PFSK-1 (cell line): ENCODE data around the gene EEFSEC.

ENCODE experiments used
- FOXP2 ChIP-seq: optimal IDR thresholded peaks from 2 replicates; pipeline ENCODE3; 2011; ENCODE audit warnings: borderline replicate concordance, control low read depth, inconsistent platforms; ENCODE audit not compliant: insufficient read depth; ENCODE audit errors: extremely low read length, extremely low read depth
- POLR2AphosphoS5 ChIP-seq: IDR thresholded peaks from 2 replicates; pipeline ENCODE4 v1.6.1; 2012; ENCODE audit warnings: low read depth, mild to moderate bottlenecking, control low read depth, low read length, moderate library complexity
- REST ChIP-seq, 2 experiments: IDR thresholded peaks; 2 replicates each; pipeline versions ENCODE4 v1.6.1 to v1.8.0; 2011 to 2012; ENCODE audit warnings: low read depth in 2 of 2, low read length in 2 of 2, control low read depth in 1 of 2, inconsistent platforms in 1 of 2, mild to moderate bottlenecking in 1 of 2, moderate library complexity in 1 of 2; ENCODE audit not compliant: insufficient read depth in 1 of 2
- SIN3A ChIP-seq: IDR thresholded peaks from 2 replicates; pipeline ENCODE4 v1.6.1; 2012; ENCODE audit warnings: mild to moderate bottlenecking, low read length, moderate library complexity, borderline replicate concordance; ENCODE audit not compliant: insufficient read depth
- TAF1 ChIP-seq: IDR thresholded peaks from 2 replicates; pipeline ENCODE4 v1.6.1; 2012; ENCODE audit warnings: low read length, control low read depth, borderline replicate concordance; ENCODE audit not compliant: insufficient read depth

EEFSEC gene

GRCh38 chr3:128424508-128425069, 271.3 kb downstream of the EEFSEC start:
- no peak for TF ChIP-seq REST (IDR thresholded peaks at IDR 0.05; ENCODE audit: insufficient read depth in 1 of 2, low read depth in 2 of 2, low read length in 2 of 2)
- no peak for TF ChIP-seq POLR2AphosphoS5
- no peak for TF ChIP-seq SIN3A

- TF ChIP-seq REST (IDR thresholded peaks at IDR 0.05; ENCODE audit: insufficient read depth in 1 of 2, low read depth in 2 of 2, low read length in 2 of 2) (no peak), TAF1 (no peak), FOXP2 (no peak), POLR2AphosphoS5 (no peak), SIN3A (no peak)
Measured at GRCh38 chr3:128425142-128425845, 272.0 kb downstream of the EEFSEC start.

DNA sequence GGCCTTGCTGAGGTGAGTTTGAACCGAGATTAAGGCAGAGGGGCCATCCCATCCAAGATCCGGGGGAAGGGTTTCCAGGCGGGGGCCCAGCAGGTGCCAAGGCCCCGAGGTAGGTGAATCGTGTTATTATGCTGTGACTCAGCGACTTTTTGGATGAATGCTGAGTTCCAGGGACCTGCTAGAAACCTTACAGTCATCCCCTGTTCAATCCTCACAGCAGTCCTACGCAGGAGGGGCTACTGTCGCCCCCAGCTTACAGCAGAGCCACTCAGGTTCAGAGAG, 272.5 kb downstream of the EEFSEC start:
- TF ChIP-seq REST (IDR thresholded peaks at IDR 0.05; ENCODE audit: insufficient read depth in 1 of 2, low read depth in 2 of 2, low read length in 2 of 2): no peak
- no peak for TF ChIP-seq POLR2AphosphoS5
- TF ChIP-seq FOXP2: no peak
- TF ChIP-seq TAF1: no peak
- TF ChIP-seq SIN3A: no peak

DNA sequence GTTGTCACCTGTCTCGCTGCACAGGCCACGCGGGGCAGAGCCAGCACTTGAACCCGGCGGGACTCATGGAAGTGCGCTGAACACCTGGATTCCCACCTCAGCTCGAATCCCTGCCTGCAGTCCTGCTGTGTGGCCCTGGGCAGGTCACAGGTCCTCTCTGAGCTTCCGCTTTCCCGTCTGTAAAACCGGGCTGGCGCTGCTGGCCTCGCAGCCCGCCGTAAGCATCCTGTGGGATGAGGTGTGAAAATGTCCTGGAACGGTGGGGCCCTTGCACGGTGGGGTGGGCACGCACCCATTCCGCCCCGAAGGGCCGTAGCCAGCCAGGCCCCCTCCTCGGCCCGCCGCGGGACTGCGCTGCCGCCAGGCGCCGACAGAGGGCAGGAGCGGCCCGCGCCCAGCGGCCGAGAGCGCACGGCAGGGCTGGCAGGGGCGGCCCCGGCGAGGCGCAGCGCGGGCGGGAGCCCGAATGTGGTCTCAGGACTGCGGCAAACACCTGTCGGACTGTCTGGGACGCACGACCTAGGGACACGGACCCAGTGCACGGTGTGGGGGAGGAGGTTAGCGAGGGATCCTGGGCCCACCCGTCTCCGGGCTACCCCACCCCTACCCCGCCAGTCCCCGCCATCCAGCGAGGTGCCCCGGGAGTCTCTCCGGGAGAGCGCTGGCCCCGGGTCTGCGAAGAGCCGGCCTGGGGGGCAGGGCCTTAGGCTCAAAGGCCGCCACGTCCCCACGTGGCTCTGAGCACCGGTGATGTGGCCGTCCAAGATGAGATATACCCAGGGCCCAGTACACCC, 273.0 kb downstream of the EEFSEC start:
- TF ChIP-seq REST (IDR thresholded peaks at IDR 0.05; ENCODE audit: insufficient read depth in 1 of 2, low read depth in 2 of 2, low read length in 2 of 2) (no peak), POLR2AphosphoS5 (no peak), TAF1 (no peak), FOXP2 (no peak)
